ENCODE measurements around the gene CDRT4.

Gene CDRT4

GRCh38 chr17:15453782-15454181 lies 13.6 kb downstream of the CDRT4 start:
- H2AFZ ChIP-seq (ENCODE audit: low read depth, low read length, severe bottlenecking), result no peak overlapping the region
- no peaks in the 10 kb centered on the region; the same call in 1 of the 2 replicates for H3K9me2 ChIP-seq (replicated peaks; ENCODE audit: insufficient read depth, low read length)
- H3K36me3 ChIP-seq (ENCODE audit: low read length), result no peaks in the 10 kb centered on the region
- no peaks in the 10 kb centered on the region for H3K79me2 ChIP-seq (ENCODE audit: insufficient read depth, low read length)
- H3K9me3 ChIP-seq (ENCODE audit: insufficient read depth, low read length), result no peaks in the 10 kb centered on the region
- no peak overlapping the region for H3K27ac ChIP-seq (ENCODE audit: low read depth, low read length)
- TF ChIP-seq, protein P1, sequence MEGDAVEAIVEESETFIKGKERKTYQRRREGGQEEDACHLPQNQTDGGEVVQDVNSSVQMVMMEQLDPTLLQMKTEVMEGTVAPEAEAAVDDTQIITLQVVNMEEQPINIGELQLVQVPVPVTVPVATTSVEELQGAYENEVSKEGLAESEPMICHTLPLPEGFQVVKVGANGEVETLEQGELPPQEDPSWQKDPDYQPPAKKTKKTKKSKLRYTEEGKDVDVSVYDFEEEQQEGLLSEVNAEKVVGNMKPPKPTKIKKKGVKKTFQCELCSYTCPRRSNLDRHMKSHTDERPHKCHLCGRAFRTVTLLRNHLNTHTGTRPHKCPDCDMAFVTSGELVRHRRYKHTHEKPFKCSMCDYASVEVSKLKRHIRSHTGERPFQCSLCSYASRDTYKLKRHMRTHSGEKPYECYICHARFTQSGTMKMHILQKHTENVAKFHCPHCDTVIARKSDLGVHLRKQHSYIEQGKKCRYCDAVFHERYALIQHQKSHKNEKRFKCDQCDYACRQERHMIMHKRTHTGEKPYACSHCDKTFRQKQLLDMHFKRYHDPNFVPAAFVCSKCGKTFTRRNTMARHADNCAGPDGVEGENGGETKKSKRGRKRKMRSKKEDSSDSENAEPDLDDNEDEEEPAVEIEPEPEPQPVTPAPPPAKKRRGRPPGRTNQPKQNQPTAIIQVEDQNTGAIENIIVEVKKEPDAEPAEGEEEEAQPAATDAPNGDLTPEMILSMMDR (IDR thresholded peaks at IDR 0.05; ENCODE audit: insufficient read depth, low read length, poor library complexity, severe bottlenecking), result no peak
- no peak for TF ChIP-seq EZH2phosphoT487 (conservative IDR thresholded peaks at IDR 0.05; ENCODE audit: low read length)
- no peaks in the 10 kb centered on the region for H3K27me3 ChIP-seq (ENCODE audit: low read length)
- H4K20me1 ChIP-seq (ENCODE audit: low read depth, low read length), result no peaks in the 10 kb centered on the region
- H3K4me2 ChIP-seq (ENCODE audit: low read depth, low read length, poor library complexity, severe bottlenecking), result no peak overlapping the region
- H3F3A ChIP-seq (ENCODE audit: insufficient read depth), result no peaks in the 10 kb centered on the region
- H3K9ac ChIP-seq (ENCODE audit: low read length), result no peak overlapping the region
- no peak overlapping the region for H3K4me3 ChIP-seq (ENCODE audit: insufficient read depth, low read length, poor library complexity, severe bottlenecking)

- Histone ChIP-seq H3K9ac (ENCODE audit: low read length) (no peak overlapping the region), H3K4me3 (ENCODE audit: insufficient read depth, low read length, poor library complexity, severe bottlenecking) (no peak overlapping the region), H3K27me3 (ENCODE audit: low read length) (no peaks in the 10 kb centered on the region), H4K20me1 (ENCODE audit: low read depth, low read length) (no peaks in the 10 kb centered on the region), H3K79me2 (ENCODE audit: insufficient read depth, low read length) (no peaks in the 10 kb centered on the region), H3K9me3 (ENCODE audit: insufficient read depth, low read length) (no peaks in the 10 kb centered on the region), H3K9me2 (replicated peaks; ENCODE audit: insufficient read depth, low read length) (no peaks in the 10 kb centered on the region; the same call in 1 of the 2 replicates), H3K4me2 (ENCODE audit: low read depth, low read length, poor library complexity, severe bottlenecking) (no peak overlapping the region), H3K36me3 (ENCODE audit: low read length) (no peaks in the 10 kb centered on the region), H3F3A (ENCODE audit: insufficient read depth) (no peaks in the 10 kb centered on the region), H2AFZ (ENCODE audit: low read depth, low read length, severe bottlenecking) (no peak overlapping the region), H3K27ac (ENCODE audit: low read depth, low read length) (no peak overlapping the region)
- no peak for TF ChIP-seq EZH2phosphoT487 (conservative IDR thresholded peaks at IDR 0.05; ENCODE audit: low read length)
- TF ChIP-seq, protein P1 (IDR thresholded peaks at IDR 0.05; ENCODE audit: insufficient read depth, low read length, poor library complexity, severe bottlenecking), result no peak
Observed at GRCh38 chr17:15453246-15453645, 14.2 kb downstream of the CDRT4 start.

GRCh38 chr17:15452746-15453145 lies 14.7 kb downstream of the CDRT4 start:
- Histone ChIP-seq H2AFZ (ENCODE audit: low read depth, low read length, severe bottlenecking) (no peak overlapping the region), H3K79me2 (ENCODE audit: insufficient read depth, low read length) (no peaks in the 10 kb centered on the region), H3K9me3 (ENCODE audit: insufficient read depth, low read length) (no peaks in the 10 kb centered on the region), H3K4me3 (ENCODE audit: insufficient read depth, low read length, poor library complexity, severe bottlenecking) (no peak overlapping the region), H3F3A (ENCODE audit: insufficient read depth) (no peaks in the 10 kb centered on the region), H3K9ac (ENCODE audit: low read length) (no peak overlapping the region), H4K20me1 (ENCODE audit: low read depth, low read length) (no peaks in the 10 kb centered on the region), H3K36me3 (ENCODE audit: low read length) (no peaks in the 10 kb centered on the region), H3K9me2 (replicated peaks; ENCODE audit: insufficient read depth, low read length) (no peaks in the 10 kb centered on the region; the same call in 1 of the 2 replicates), H3K4me2 (ENCODE audit: low read depth, low read length, poor library complexity, severe bottlenecking) (no peak overlapping the region), H3K27me3 (ENCODE audit: low read length) (no peaks in the 10 kb centered on the region), H3K27ac (ENCODE audit: low read depth, low read length) (no peak overlapping the region)
- TF ChIP-seq, protein P1 (IDR thresholded peaks at IDR 0.05; ENCODE audit: insufficient read depth, low read length, poor library complexity, severe bottlenecking), result no peak
- no peak for TF ChIP-seq EZH2phosphoT487 (conservative IDR thresholded peaks at IDR 0.05; ENCODE audit: low read length)
